H1 (cell line): ENCODE data around the gene UBAP1. TPM values are rescaled to one million over a fixed set of nuclear protein-coding genes. Genes with fewer than 3 reads are reported as not detected.

Experiments used
- EZH2 ChIP-seq: fragments of 200-600 bp; sonication (generic); IDR thresholded peaks from 2 replicates; pipeline ENCODE4 v1.7.1; 2012; ENCODE audit warnings: low read depth, mild to moderate bottlenecking, moderate library complexity, low read length, inconsistent platforms; ENCODE audit not compliant: severe bottlenecking
- HDAC2 ChIP-seq, 2 experiments: fragments of 300-600 bp in 1 of 2; sonication (generic) in 1 of 2; IDR thresholded peaks; 2 replicates each; pipeline ENCODE4 v1.6.1; 2011 to 2012; ENCODE audit warnings: low read depth in 2 of 2, low read length in 2 of 2, mild to moderate bottlenecking in 2 of 2, moderate library complexity in 2 of 2, borderline replicate concordance in 1 of 2, inconsistent platforms in 1 of 2
- RAD21 ChIP-seq, 2 experiments: IDR thresholded peaks in 1 of 2; conservative IDR thresholded peaks in 1 of 2; 2 replicates each; pipeline ENCODE4 v1.6.1; 2011; ENCODE audit warnings: low read depth in 2 of 2, low read length in 2 of 2, improper control_type of control experiment in 1 of 2, inconsistent platforms in 1 of 2, mild to moderate bottlenecking in 1 of 2, moderate library complexity in 1 of 2
- RXRA ChIP-seq: IDR thresholded peaks from 2 replicates; pipeline ENCODE4 v1.6.1; 2011; ENCODE audit warnings: low read depth, mild to moderate bottlenecking, low read length, moderate library complexity; ENCODE audit not compliant: insufficient read depth
- SRF ChIP-seq: IDR thresholded peaks from 2 replicates; pipeline ENCODE4 v1.6.1; 2011; ENCODE audit warnings: mild to moderate bottlenecking, low read depth, low read length, moderate library complexity
- TEAD4 ChIP-seq: IDR thresholded peaks from 2 replicates; pipeline ENCODE4 v1.6.1; 2012; ENCODE audit warnings: low read depth, low read length, inconsistent platforms, mixed read lengths
- polyA plus RNA-seq, 7 experiments: library from polyadenylated mRNA; depleted of rRNA in 3 of 7; stranded (reverse) in 5 of 7; unstranded in 2 of 7; fragments of >200 nt in 5 of 7; fragments of 200-250 nt in 2 of 7; gene quantifications; 1 replicate in 5 of 7; 2 replicates in 1 of 7; 4 replicates in 1 of 7; pipeline versions ENCODE4 v1.2.1 to v1.2.3, GENCODE V29; 2011 to 2013; ENCODE audit warnings: missing spikeins in 2 of 7, mixed read lengths in 2 of 7
- total RNA-seq: library from RNA; stranded (reverse); fragmentation: NEBNext Ultra II Directional; extraction: Animal tissue kit (Norgen Biotek cat#: 25700); gene quantifications from 2 replicates; pipeline ENCODE4 v1.2.1, GENCODE V29; 2021

The UBAP1 gene
- total and polyA plus RNA-seq, 2 of the 8 experiments (the other 6 are each of a cell fraction or from before 2014, with no cell fraction given): 31.3 to 31.4 TPM

DNA sequence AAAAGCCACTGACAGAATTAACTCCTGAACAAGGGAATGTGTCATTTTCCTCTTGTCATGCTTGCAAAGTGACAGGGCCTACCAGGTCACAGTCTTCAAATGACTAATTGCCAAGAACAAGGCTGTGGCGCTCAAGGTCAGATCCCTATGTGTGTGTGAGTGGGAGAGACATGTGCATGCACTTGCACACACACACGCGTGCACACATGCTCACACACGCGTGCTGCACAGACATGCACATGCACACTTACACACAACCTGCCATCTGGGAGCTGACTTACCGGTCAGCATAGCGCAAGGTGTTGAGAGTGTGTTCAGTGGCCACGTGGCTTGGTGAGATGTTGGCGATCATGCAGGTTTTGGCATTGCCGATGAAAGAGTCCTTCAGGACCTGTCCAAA is 80.5 kb downstream of the UBAP1 start (continued):
- no peak for TF ChIP-seq SRF
- no peak for TF ChIP-seq RAD21 (IDR thresholded peaks at IDR 0.05 in 1 of 2, conservative IDR thresholded peaks at IDR 0.05 in 1 of 2; ENCODE audit: low read depth in 2 of 2, low read length in 2 of 2)
- TF ChIP-seq HDAC2 (IDR thresholded peaks at IDR 0.05; ENCODE audit: borderline replicate concordance in 1 of 2, low read depth in 2 of 2, low read length in 2 of 2): no peak
- no peak for TF ChIP-seq TEAD4
- TF ChIP-seq RXRA: no peak
- TF ChIP-seq EZH2: no peak
- TF ChIP-seq, all 59 proteins: peak for 0
